ENCODE data around the gene PLEKHF1.

Gene PLEKHF1

GRCh38 chr19:29653398-29653797 lies 11.9 kb upstream of the PLEKHF1 start:
- TF ChIP-seq EGR1 (IDR thresholded peaks at IDR 0.05) = no peak
- no peak for TF ChIP-seq FOXM1 (IDR thresholded peaks at IDR 0.05; ENCODE audit: borderline replicate concordance, low read depth)
- no peak for TF ChIP-seq NFIC (IDR thresholded peaks at IDR 0.05)
- no peak for TF ChIP-seq TAF1 (IDR thresholded peaks at IDR 0.05; ENCODE audit: low read depth)
- TF ChIP-seq, protein P1, sequence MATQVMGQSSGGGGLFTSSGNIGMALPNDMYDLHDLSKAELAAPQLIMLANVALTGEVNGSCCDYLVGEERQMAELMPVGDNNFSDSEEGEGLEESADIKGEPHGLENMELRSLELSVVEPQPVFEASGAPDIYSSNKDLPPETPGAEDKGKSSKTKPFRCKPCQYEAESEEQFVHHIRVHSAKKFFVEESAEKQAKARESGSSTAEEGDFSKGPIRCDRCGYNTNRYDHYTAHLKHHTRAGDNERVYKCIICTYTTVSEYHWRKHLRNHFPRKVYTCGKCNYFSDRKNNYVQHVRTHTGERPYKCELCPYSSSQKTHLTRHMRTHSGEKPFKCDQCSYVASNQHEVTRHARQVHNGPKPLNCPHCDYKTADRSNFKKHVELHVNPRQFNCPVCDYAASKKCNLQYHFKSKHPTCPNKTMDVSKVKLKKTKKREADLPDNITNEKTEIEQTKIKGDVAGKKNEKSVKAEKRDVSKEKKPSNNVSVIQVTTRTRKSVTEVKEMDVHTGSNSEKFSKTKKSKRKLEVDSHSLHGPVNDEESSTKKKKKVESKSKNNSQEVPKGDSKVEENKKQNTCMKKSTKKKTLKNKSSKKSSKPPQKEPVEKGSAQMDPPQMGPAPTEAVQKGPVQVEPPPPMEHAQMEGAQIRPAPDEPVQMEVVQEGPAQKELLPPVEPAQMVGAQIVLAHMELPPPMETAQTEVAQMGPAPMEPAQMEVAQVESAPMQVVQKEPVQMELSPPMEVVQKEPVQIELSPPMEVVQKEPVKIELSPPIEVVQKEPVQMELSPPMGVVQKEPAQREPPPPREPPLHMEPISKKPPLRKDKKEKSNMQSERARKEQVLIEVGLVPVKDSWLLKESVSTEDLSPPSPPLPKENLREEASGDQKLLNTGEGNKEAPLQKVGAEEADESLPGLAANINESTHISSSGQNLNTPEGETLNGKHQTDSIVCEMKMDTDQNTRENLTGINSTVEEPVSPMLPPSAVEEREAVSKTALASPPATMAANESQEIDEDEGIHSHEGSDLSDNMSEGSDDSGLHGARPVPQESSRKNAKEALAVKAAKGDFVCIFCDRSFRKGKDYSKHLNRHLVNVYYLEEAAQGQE (IDR thresholded peaks at IDR 0.05; ENCODE audit: low read depth) = no peak
- no peak for TF ChIP-seq TEAD4 (IDR thresholded peaks at IDR 0.05)
- no peak for TF ChIP-seq MAX (IDR thresholded peaks at IDR 0.05)
- no peak for TF ChIP-seq RAD21 (IDR thresholded peaks at IDR 0.05; ENCODE audit: low read depth)
- TF ChIP-seq EP300 (IDR thresholded peaks at IDR 0.05; ENCODE audit: borderline replicate concordance) = no peak

DNA sequence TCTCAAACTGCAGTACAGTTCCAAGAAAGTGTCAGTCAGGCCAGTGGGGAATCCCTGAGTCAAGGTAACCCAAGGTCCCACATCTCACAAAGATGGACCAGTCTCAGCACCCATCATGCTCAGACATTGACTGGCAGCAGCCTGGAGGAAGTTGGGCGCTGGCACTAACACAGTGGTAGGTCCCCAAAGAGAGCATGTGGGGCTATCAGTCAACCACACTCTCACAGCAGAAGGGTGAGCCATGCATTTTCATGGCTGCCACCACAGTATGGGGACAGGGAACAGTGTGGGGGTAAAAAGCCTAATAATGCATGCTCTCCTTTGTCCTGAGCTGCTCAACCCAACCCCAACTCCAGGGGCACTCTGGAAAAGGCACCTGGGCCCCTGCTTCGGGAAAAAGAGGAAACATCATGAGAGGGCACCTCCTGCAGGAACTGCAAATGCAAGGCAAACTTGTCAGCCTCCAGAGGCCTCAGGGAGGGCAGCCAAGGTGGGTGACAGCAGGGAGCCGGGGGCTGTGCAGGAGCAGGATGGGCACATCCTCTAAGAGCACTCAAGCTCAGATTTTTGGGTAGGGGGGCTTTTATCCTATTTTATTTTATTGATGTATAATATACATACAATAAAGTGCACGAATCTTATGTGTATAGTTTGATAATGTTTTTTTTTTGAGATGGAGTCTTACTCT lies 9.5 kb upstream of the PLEKHF1 start:
- TF ChIP-seq ZBTB7A (IDR thresholded peaks at IDR 0.05; ENCODE audit: low read depth) (no peak), MAX (IDR thresholded peaks at IDR 0.05) (no peak), YY1 (IDR thresholded peaks at IDR 0.05; ENCODE audit: low read depth) (no peak), NFIC (IDR thresholded peaks at IDR 0.05) (no peak), EP300 (IDR thresholded peaks at IDR 0.05; ENCODE audit: borderline replicate concordance) (no peak), TEAD4 (IDR thresholded peaks at IDR 0.05) (no peak), RAD21 (IDR thresholded peaks at IDR 0.05; ENCODE audit: low read depth) (no peak), CEBPB (IDR thresholded peaks at IDR 0.05) (no peak), CREB1 (IDR thresholded peaks at IDR 0.05; ENCODE audit: low read depth) (no peak), TAF1 (IDR thresholded peaks at IDR 0.05; ENCODE audit: low read depth) (no peak), FOXM1 (IDR thresholded peaks at IDR 0.05; ENCODE audit: borderline replicate concordance, low read depth) (no peak), TCF12 (IDR thresholded peaks at IDR 0.05; ENCODE audit: low read depth) (no peak), EGR1 (IDR thresholded peaks at IDR 0.05) (no peak)
- TF ChIP-seq, protein P1 (IDR thresholded peaks at IDR 0.05; ENCODE audit: low read depth) = no peak
- TF ChIP-seq, protein P2, sequence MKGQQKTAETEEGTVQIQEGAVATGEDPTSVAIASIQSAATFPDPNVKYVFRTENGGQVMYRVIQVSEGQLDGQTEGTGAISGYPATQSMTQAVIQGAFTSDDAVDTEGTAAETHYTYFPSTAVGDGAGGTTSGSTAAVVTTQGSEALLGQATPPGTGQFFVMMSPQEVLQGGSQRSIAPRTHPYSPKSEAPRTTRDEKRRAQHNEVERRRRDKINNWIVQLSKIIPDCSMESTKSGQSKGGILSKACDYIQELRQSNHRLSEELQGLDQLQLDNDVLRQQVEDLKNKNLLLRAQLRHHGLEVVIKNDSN (IDR thresholded peaks at IDR 0.05) = no peak

DNA sequence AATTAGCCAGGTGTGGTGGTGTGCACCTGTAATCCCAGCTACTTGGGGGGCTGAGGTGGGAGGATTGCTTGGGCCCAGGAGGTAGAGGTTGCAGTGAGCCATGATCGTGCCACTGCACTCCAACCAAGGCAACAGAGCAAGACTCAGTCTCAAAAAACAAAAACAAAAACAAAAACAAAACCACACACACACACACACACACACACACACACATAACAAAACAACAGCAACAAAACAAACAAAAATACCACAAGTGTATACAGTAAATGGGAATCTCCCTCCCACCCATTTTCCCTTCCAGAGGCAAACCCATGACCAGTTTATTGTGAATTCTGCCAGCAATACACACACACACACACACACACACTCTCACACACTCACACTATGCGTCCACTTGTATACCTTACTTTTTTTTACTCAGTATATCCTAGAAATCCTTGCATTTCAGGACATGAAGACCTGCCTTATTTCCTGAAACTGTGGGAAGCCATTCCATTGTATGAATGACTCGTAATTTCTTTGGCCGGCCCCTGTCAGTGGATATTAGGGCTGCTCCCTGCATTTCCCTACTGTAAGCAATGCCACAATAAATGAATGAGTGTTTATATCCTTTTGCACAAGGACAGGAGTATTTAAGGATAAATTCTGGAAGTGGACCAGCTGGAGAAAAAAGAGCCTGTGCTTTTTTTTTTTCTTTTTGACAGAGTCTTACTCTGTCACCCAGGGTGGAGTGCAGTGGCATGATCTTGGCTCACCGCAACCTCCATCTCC lies 6.9 kb upstream of the PLEKHF1 start:
- TF ChIP-seq NFIC (IDR thresholded peaks at IDR 0.05) (no peak), CEBPB (IDR thresholded peaks at IDR 0.05) (no peak), EP300 (IDR thresholded peaks at IDR 0.05; ENCODE audit: borderline replicate concordance) (no peak), TEAD4 (IDR thresholded peaks at IDR 0.05) (no peak), CREB1 (IDR thresholded peaks at IDR 0.05; ENCODE audit: low read depth) (no peak), YY1 (IDR thresholded peaks at IDR 0.05; ENCODE audit: low read depth) (no peak), MAX (IDR thresholded peaks at IDR 0.05) (no peak), FOXM1 (IDR thresholded peaks at IDR 0.05; ENCODE audit: borderline replicate concordance, low read depth) (no peak), RAD21 (IDR thresholded peaks at IDR 0.05; ENCODE audit: low read depth) (no peak), ZBTB7A (IDR thresholded peaks at IDR 0.05; ENCODE audit: low read depth) (no peak), EGR1 (IDR thresholded peaks at IDR 0.05) (no peak), TAF1 (IDR thresholded peaks at IDR 0.05; ENCODE audit: low read depth) (no peak), TCF12 (IDR thresholded peaks at IDR 0.05; ENCODE audit: low read depth) (no peak)
- TF ChIP-seq, protein P2 (IDR thresholded peaks at IDR 0.05) = no peak
- TF ChIP-seq, protein P1 (IDR thresholded peaks at IDR 0.05; ENCODE audit: low read depth) = no peak
